Cardiac muscle cell (in vitro differentiated cells and primary cell): ENCODE results near the gene AP4M1. TPM values are rescaled to one million over a fixed set of nuclear protein-coding genes. Genes with fewer than 3 reads are reported as not detected.
"Not testable (repeated sequence)": the region's sequence is repeated elsewhere in the genome, so short reads cannot be mapped to it uniquely, and the experiment has no call there.

Experiments used
- DNase-seq, 2 donors: peaks; one replicate each; pipeline versions ENCODE4 v3.0.0 to v3.0.0-alpha.2; 2010 to 2017; ENCODE audit warnings: low read depth in 1 of 2, low spot score in 1 of 2
- H3K27ac ChIP-seq: fragments of 200-600 bp; sonication (generic); 2 replicates; pipeline ENCODE4 v1.5.1; 2016
- H3K27me3 ChIP-seq: fragments of 200-600 bp; sonication (generic); 2 replicates; pipeline ENCODE4 v1.6.0; 2016; ENCODE audit warnings: control low read depth
- H3K36me3 ChIP-seq: fragments of 200-600 bp; sonication (generic); 2 replicates; pipeline ENCODE4 v1.5.1; 2016; ENCODE audit warnings: control low read depth
- H3K4me1 ChIP-seq: fragments of 200-600 bp; sonication (generic); 2 replicates; pipeline ENCODE4 v1.8.1; 2017; ENCODE audit warnings: low read depth, mild to moderate bottlenecking, mixed run types
- H3K4me3 ChIP-seq: fragments of 200-600 bp; sonication (generic); 2 replicates; pipeline ENCODE4 v1.5.1; 2016; ENCODE audit warnings: mild to moderate bottlenecking
- H3K9me3 ChIP-seq: fragments of 200-600 bp; sonication (generic); 2 replicates; pipeline ENCODE4 v1.5.1; 2017; ENCODE audit warnings: low read depth, mild to moderate bottlenecking, control low read depth
- CTCF ChIP-seq: IDR thresholded peaks from 2 replicates; pipeline ENCODE4 v1.5.1; 2012; ENCODE audit warnings: low read depth, mild to moderate bottlenecking, low read length
- polyA plus RNA-seq: library from polyadenylated mRNA; unstranded; fragments of >200 nt; fragmentation: Nextera tagmentation; extraction: Ambion mirVana; gene quantifications from 2 replicates; pipeline ENCODE4 v1.2.1, GENCODE V29; 2016
- total RNA-seq: library from RNA; depleted of rRNA; stranded (reverse); fragments of >200 nt; gene quantifications from 2 replicates; pipeline ENCODE4 v1.2.3, GENCODE V29; 2016

Gene AP4M1
- total and polyA plus RNA-seq, 2 experiments from 2014 or later: 29.3 to 35.2 TPM

DNA sequence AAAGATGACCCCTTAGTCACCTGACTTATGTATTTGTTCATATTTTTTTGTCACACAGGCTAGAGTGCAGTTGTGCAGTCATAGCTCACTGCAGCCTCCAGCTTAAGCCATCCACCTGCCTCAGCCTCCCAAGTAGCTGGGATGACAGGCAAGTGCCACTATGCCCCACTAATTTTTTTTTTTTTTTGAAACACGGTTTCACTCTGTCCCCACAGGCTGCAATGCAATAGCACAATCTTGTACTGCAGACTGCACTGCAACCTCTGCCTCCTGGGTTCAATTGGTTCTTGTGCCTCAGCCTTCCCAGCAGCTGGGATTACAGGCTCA lies 27.2 kb downstream of the AP4M1 start:
- Histone ChIP-seq H3K4me1 (no peaks in the 10 kb centered on the region), H3K9me3 (no peaks in the 10 kb centered on the region), H3K4me3 (no peak overlapping the region), H3K27me3 (no peaks in the 10 kb centered on the region), H3K36me3 (no peaks in the 10 kb centered on the region), H3K27ac (no peak overlapping the region)
- TF ChIP-seq CTCF: no peak
- no peak for DNase-seq

DNA sequence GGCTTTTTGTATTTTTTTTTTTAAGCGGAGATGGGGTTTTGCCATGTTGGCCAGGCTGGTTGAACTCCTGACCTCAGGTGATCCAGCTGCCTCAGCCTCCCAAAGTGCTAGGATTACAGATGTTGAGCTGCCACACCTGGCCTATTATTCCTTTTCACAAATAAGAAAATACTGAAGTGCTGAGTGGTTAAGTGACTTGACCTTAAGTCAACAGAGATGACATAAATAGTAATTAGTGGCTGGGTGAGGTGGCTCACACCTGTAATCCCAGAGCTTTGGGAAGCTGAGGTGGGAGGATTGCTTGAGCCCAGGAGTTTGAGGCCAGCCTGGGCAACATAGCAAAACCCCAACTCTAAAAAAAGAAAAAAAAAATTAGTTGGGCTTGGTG lies 28.8 kb downstream of the AP4M1 start:
- not testable (repeated sequence) for H3K9me3 ChIP-seq, H3K4me3 ChIP-seq, H3K27me3 ChIP-seq, DNase-seq, H3K36me3 ChIP-seq, H3K27ac ChIP-seq, H3K4me1 ChIP-seq

- no peak overlapping the region for H3K27ac ChIP-seq
- H3K4me1 ChIP-seq: no peaks in the 10 kb centered on the region
- no peak overlapping the region for H3K4me3 ChIP-seq
- TF ChIP-seq CTCF: peak; percentile 75
- peak; percentile 58 to 86 for DNase-seq
- H3K9me3 ChIP-seq: no peaks in the 10 kb centered on the region
- no peaks in the 10 kb centered on the region for H3K27me3 ChIP-seq
- no peaks in the 10 kb centered on the region for H3K36me3 ChIP-seq
These were observed 29.4 kb downstream of the AP4M1 start for GRCh38 chr7:100130608-100131453.

DNA sequence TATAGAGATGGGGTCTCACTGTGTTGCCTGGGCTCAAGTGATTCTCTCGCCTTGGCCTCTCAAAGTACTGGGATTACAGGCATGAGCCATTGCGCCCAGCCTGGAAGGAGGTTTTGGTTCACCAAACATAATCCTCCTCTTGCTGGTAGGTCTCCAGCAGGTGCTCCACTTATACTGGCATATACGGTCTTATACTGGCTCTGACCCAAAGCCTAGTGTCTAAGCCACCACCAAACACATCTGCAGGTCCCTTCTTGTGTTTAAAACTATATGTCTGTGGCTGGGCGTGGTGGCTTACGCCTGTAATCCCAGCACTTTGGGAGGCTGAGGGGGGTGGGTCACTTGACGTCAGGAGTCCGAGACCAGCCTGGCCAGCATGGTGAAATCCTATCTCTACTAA lies 30.7 kb downstream of the AP4M1 start:
- Histone ChIP-seq H3K4me3 (no peak overlapping the region), H3K27me3 (no peaks in the 10 kb centered on the region), H3K27ac (no peak overlapping the region), H3K36me3 (no peaks in the 10 kb centered on the region), H3K4me1 (no peaks in the 10 kb centered on the region), H3K9me3 (no peaks in the 10 kb centered on the region)
- TF ChIP-seq CTCF: no peak
- DNase-seq: no peak

DNA sequence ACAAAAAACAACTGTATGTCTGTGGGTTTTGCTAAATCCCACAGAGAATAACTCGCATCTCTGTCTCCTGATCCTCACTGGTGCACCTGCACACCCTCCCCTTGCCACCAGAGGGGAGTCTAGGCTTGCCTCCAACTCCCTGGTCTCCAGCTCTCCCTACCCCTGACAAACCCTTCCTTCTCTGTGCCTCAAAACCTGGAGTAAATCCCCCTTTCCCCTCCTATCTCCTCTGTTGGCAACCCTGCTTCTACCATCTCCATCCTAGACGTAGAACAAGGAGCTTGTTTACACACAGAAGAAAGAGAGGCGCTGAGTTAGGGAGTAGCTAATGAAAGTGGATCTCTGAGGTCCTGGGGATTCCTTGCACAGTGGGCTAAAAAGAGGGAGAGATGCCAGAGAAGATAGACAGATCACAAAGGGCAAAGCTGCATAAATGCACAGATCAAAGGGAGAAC lies 31.3 kb downstream of the AP4M1 start:
- Histone ChIP-seq H3K27me3 (no peaks in the 10 kb centered on the region), H3K9me3 (no peaks in the 10 kb centered on the region), H3K4me3 (no peak overlapping the region), H3K36me3 (no peaks in the 10 kb centered on the region), H3K27ac (no peak overlapping the region), H3K4me1 (no peaks in the 10 kb centered on the region)
- DNase-seq: peak; percentile 78 to 79
- peak; percentile 96 for TF ChIP-seq CTCF

- no peak overlapping the region for H3K4me3 ChIP-seq
- no peak for TF ChIP-seq CTCF
- H3K36me3 ChIP-seq: no peaks in the 10 kb centered on the region
- H3K9me3 ChIP-seq: no peaks in the 10 kb centered on the region
- no peaks in the 10 kb centered on the region for H3K4me1 ChIP-seq
- no peak for DNase-seq
- H3K27me3 ChIP-seq: no peaks in the 10 kb centered on the region
- H3K27ac ChIP-seq: no peak overlapping the region
These were observed 36.7 kb downstream of the AP4M1 start for GRCh38 chr7:100137851-100138760.
